Measurements from ENCODE around the gene TNC.
A peak's percentile ranks its signal among the peaks of the same experiment; 100 is the strongest.

The TNC gene

DNA sequence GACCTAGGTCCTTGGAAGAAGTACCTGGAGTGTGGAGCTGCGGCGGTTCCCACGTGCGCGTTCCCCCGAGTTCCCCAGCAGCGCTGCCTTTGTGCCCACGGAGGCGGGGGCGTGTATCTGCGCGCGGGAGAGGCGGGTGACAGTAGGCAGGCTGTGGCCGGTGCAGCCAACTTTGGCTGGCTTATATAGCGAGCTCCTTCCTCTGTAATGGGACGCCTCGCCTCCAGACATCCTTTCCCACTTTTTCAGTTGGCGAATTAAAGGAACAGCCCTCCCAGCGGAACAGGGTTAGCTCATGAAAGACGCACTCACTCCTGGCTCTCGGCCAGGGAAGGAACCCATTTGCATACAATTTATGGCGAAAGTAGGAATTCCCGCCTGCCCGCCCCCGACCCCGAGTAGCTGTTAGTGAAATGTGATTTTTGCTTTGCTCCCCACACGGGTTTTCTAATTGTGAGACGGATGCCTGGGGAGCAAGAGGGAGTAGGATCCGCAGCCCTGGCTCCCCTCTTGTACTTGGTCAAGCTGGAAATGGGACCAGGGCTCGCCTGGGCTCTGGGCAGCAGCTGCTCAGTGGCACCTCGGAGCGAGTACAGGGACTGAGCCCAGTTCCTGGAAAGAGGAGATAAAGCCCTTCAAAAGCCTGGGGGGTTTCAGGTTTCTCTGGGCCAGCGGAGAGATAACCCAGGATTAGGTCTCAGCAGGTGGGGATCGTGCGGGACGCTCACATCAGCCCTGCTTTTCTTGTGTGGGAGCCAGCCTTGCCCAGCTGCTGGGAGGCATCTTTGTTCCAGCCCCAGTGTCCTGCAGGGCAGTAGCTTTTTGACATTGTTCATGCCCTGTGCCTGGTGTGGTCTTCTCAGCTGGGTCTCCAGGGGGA is at the start of gene TNC:
TSS of gene TNC (minus strand) at position 159 of the 880 bp plus-strand sequence. CDS start 27,139 bp downstream, outside the sequence.
- Histone ChIP-seq H3K27ac (ENCODE audit: low read length) (peak within 1 kb of the TSS; percentile 92), H3K4me1 (ENCODE audit: control insufficient read depth in 1 of 2, insufficient read depth in 2 of 2, low read length in 2 of 2) (no peaks in the 10 kb centered on the region), H3K4me3 (ENCODE audit: low read depth in 1 of 2, low read length in 2 of 2) (peak within 1 kb of the TSS; percentile 64 to 72), H3K36me3 (ENCODE audit: control insufficient read depth in 1 of 2, insufficient read depth in 2 of 2, low read length in 2 of 2) (peaks cover 10 to 11% of the 10 kb centered on the region in 2 donors), H3K9me3 (ENCODE audit: control insufficient read depth in 1 of 2, low read length in 2 of 2) (no peaks in the 10 kb centered on the region), H3K27me3 (ENCODE audit: low read depth, low read length) (peaks cover 8% of the 10 kb centered on the region)

GRCh38 chr9:115167175-115167574 is 49.2 kb upstream of the TNC start:
- H3K9me3 ChIP-seq (ENCODE audit: control insufficient read depth in 1 of 2, low read length in 2 of 2): no peaks in the 10 kb centered on the region
- H3K27me3 ChIP-seq (ENCODE audit: low read depth, low read length): no peaks in the 10 kb centered on the region
- no peaks in the 10 kb centered on the region for H3K4me1 ChIP-seq (ENCODE audit: control insufficient read depth in 1 of 2, insufficient read depth in 2 of 2, low read length in 2 of 2)
- no peak overlapping the region for H3K27ac ChIP-seq (ENCODE audit: low read length)
- H3K4me3 ChIP-seq (ENCODE audit: low read depth in 1 of 2, low read length in 2 of 2): no peak overlapping the region
- H3K36me3 ChIP-seq (ENCODE audit: control insufficient read depth in 1 of 2, insufficient read depth in 2 of 2, low read length in 2 of 2): no peaks in the 10 kb centered on the region

DNA sequence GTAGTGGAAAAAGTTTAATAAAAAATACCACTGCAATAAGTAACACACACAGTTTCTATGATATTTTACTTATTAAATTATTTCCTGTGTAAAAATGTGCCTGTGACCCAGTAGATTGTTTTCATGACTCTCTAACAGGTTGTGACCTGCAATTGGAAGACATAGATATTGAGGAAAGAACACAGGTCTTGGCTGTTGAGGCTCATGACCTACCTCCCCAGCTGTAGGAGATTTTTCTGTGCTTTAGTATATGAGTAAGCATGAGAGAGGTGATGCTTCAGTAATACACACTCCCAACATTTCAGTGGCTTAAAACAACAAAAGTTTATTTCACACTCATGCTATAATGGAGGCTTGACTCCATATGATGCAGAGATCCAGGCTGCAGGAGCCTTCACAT is 47.3 kb upstream of the TNC start:
- no peak overlapping the region for H3K27ac ChIP-seq (ENCODE audit: low read length)
- H3K4me1 ChIP-seq (ENCODE audit: control insufficient read depth in 1 of 2, insufficient read depth in 2 of 2, low read length in 2 of 2): no peaks in the 10 kb centered on the region

DNA sequence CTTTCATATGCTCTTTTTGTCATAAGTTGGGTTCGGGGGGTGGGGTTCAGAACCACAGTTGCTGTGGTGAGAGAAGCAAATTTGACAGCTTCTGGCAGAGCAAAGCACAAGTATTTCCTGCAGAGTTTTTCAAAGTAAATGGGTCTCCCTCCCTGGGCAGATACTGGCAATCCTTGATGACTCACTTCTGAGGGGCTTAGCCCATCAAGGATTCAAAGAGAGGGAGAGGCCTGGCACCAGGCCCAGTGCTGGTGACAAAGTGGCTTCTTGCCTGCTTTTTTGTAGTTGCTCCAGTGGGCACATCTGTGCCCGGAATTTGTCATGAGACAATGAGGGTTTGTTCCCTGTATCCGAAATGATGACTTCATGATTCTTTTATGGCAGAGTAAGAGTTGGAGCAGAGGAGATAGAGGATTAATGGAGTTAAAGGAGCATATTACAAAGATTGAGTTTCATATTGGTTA is 46.6 kb upstream of the TNC start:
- Histone ChIP-seq H3K27me3 (ENCODE audit: low read depth, low read length) (no peaks in the 10 kb centered on the region), H3K4me1 (ENCODE audit: control insufficient read depth in 1 of 2, insufficient read depth in 2 of 2, low read length in 2 of 2) (no peaks in the 10 kb centered on the region), H3K4me3 (ENCODE audit: low read depth in 1 of 2, low read length in 2 of 2) (no peak overlapping the region), H3K9me3 (ENCODE audit: control insufficient read depth in 1 of 2, low read length in 2 of 2) (no peaks in the 10 kb centered on the region), H3K36me3 (ENCODE audit: control insufficient read depth in 1 of 2, insufficient read depth in 2 of 2, low read length in 2 of 2) (no peaks in the 10 kb centered on the region), H3K27ac (ENCODE audit: low read length) (no peak overlapping the region)

More for the DNA sequence above, 47.3 kb upstream of the TNC start:
- Histone ChIP-seq H3K27me3 (ENCODE audit: low read depth, low read length) (no peaks in the 10 kb centered on the region), H3K9me3 (ENCODE audit: control insufficient read depth in 1 of 2, low read length in 2 of 2) (no peaks in the 10 kb centered on the region), H3K4me3 (ENCODE audit: low read depth in 1 of 2, low read length in 2 of 2) (no peak overlapping the region), H3K36me3 (ENCODE audit: control insufficient read depth in 1 of 2, insufficient read depth in 2 of 2, low read length in 2 of 2) (no peaks in the 10 kb centered on the region)

GRCh38 chr9:115162946-115163345 is 45.0 kb upstream of the TNC start:
- no peaks in the 10 kb centered on the region for H3K27me3 ChIP-seq (ENCODE audit: low read depth, low read length)
- no peak overlapping the region for H3K4me3 ChIP-seq (ENCODE audit: low read depth in 1 of 2, low read length in 2 of 2)
- no peaks in the 10 kb centered on the region for H3K9me3 ChIP-seq (ENCODE audit: control insufficient read depth in 1 of 2, low read length in 2 of 2)
- H3K36me3 ChIP-seq (ENCODE audit: control insufficient read depth in 1 of 2, insufficient read depth in 2 of 2, low read length in 2 of 2): no peaks in the 10 kb centered on the region
- H3K4me1 ChIP-seq (ENCODE audit: control insufficient read depth in 1 of 2, insufficient read depth in 2 of 2, low read length in 2 of 2): no peaks in the 10 kb centered on the region
- no peak overlapping the region for H3K27ac ChIP-seq (ENCODE audit: low read length)

DNA sequence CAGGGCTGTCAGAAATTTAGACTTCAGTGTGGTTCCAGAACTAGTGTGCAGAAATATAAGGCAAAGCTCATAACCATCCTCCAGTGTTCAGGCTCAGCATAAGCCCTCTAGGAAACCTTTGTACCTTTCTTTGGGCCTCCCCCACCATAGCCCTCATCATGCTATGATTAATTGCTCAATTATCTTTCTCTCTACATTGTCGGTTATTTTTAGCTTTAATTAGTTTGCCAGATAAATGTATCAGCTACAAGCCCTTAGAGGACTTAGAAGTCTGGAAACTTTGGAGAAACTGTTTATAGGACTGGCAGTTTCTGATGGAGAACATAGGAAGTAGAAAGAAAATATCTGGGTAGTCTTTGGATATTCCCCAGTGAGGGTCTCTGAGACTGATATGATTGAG is 43.5 kb upstream of the TNC start:
- H3K9me3 ChIP-seq (ENCODE audit: control insufficient read depth in 1 of 2, low read length in 2 of 2): no peaks in the 10 kb centered on the region
- H3K36me3 ChIP-seq (ENCODE audit: control insufficient read depth in 1 of 2, insufficient read depth in 2 of 2, low read length in 2 of 2): no peaks in the 10 kb centered on the region
- no peaks in the 10 kb centered on the region for H3K4me1 ChIP-seq (ENCODE audit: control insufficient read depth in 1 of 2, insufficient read depth in 2 of 2, low read length in 2 of 2)
- H3K27ac ChIP-seq (ENCODE audit: low read length): no peak overlapping the region
- no peaks in the 10 kb centered on the region for H3K27me3 ChIP-seq (ENCODE audit: low read depth, low read length)
- no peak overlapping the region for H3K4me3 ChIP-seq (ENCODE audit: low read depth in 1 of 2, low read length in 2 of 2)

- no peak overlapping the region for H3K27ac ChIP-seq (ENCODE audit: low read length)
- no peaks in the 10 kb centered on the region for H3K27me3 ChIP-seq (ENCODE audit: low read depth, low read length)
- no peaks in the 10 kb centered on the region for H3K4me1 ChIP-seq (ENCODE audit: control insufficient read depth in 1 of 2, insufficient read depth in 2 of 2, low read length in 2 of 2)
Observed at GRCh38 chr9:115158661-115159481, 40.9 kb upstream of the TNC start.

GRCh38 chr9:115157245-115157674 is 39.3 kb upstream of the TNC start:
- Histone ChIP-seq H3K36me3 (ENCODE audit: control insufficient read depth in 1 of 2, insufficient read depth in 2 of 2, low read length in 2 of 2) (no peaks in the 10 kb centered on the region), H3K27ac (ENCODE audit: low read length) (no peak overlapping the region), H3K27me3 (ENCODE audit: low read depth, low read length) (no peaks in the 10 kb centered on the region), H3K4me1 (ENCODE audit: control insufficient read depth in 1 of 2, insufficient read depth in 2 of 2, low read length in 2 of 2) (no peaks in the 10 kb centered on the region), H3K9me3 (ENCODE audit: control insufficient read depth in 1 of 2, low read length in 2 of 2) (no peaks in the 10 kb centered on the region), H3K4me3 (ENCODE audit: low read depth in 1 of 2, low read length in 2 of 2) (no peak overlapping the region)

More at GRCh38 chr9:115158661-115159481, 40.9 kb upstream of the TNC start:
- H3K36me3 ChIP-seq (ENCODE audit: control insufficient read depth in 1 of 2, insufficient read depth in 2 of 2, low read length in 2 of 2): no peaks in the 10 kb centered on the region
- no peaks in the 10 kb centered on the region for H3K9me3 ChIP-seq (ENCODE audit: control insufficient read depth in 1 of 2, low read length in 2 of 2)
- no peak overlapping the region for H3K4me3 ChIP-seq (ENCODE audit: low read depth in 1 of 2, low read length in 2 of 2)

DNA sequence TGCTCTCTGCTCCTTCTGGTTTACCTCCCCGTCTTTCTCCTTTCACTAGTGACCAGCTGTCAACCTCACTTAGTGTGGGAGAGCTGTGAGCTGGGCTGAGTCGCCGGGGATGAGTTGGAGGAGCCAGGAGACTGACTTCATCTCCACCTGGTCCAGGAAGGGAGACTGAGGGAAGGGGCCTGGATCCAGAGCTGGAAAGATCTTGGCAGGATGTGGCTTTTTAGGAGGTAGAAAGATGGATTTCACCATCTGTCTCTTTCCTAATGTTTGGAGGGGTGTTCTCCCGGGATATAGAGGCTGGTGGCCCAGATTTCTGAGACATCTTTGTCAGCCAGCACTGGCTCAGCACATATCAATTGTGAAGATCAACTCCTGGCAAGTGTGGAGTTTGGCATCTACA is 37.1 kb upstream of the TNC start:
- no peak overlapping the region for H3K4me3 ChIP-seq (ENCODE audit: low read depth in 1 of 2, low read length in 2 of 2)
- no peak overlapping the region for H3K27ac ChIP-seq (ENCODE audit: low read length)
- no peaks in the 10 kb centered on the region for H3K9me3 ChIP-seq (ENCODE audit: control insufficient read depth in 1 of 2, low read length in 2 of 2)
- no peaks in the 10 kb centered on the region for H3K27me3 ChIP-seq (ENCODE audit: low read depth, low read length)
- no peaks in the 10 kb centered on the region for H3K4me1 ChIP-seq (ENCODE audit: control insufficient read depth in 1 of 2, insufficient read depth in 2 of 2, low read length in 2 of 2)
- H3K36me3 ChIP-seq (ENCODE audit: control insufficient read depth in 1 of 2, insufficient read depth in 2 of 2, low read length in 2 of 2): no peaks in the 10 kb centered on the region

GRCh38 chr9:115154617-115155016 is 36.7 kb upstream of the TNC start:
- Histone ChIP-seq H3K27me3 (ENCODE audit: low read depth, low read length) (no peaks in the 10 kb centered on the region), H3K9me3 (ENCODE audit: control insufficient read depth in 1 of 2, low read length in 2 of 2) (no peaks in the 10 kb centered on the region), H3K4me3 (ENCODE audit: low read depth in 1 of 2, low read length in 2 of 2) (no peak overlapping the region), H3K27ac (ENCODE audit: low read length) (no peak overlapping the region), H3K36me3 (ENCODE audit: control insufficient read depth in 1 of 2, insufficient read depth in 2 of 2, low read length in 2 of 2) (no peaks in the 10 kb centered on the region), H3K4me1 (ENCODE audit: control insufficient read depth in 1 of 2, insufficient read depth in 2 of 2, low read length in 2 of 2) (no peaks in the 10 kb centered on the region)

- no peaks in the 10 kb centered on the region for H3K27me3 ChIP-seq (ENCODE audit: low read depth, low read length)
- no peak overlapping the region for H3K27ac ChIP-seq (ENCODE audit: low read length)
- H3K4me3 ChIP-seq (ENCODE audit: low read depth in 1 of 2, low read length in 2 of 2): no peak overlapping the region
- H3K4me1 ChIP-seq (ENCODE audit: control insufficient read depth in 1 of 2, insufficient read depth in 2 of 2, low read length in 2 of 2): no peaks in the 10 kb centered on the region
- no peaks in the 10 kb centered on the region for H3K9me3 ChIP-seq (ENCODE audit: control insufficient read depth in 1 of 2, low read length in 2 of 2)
- H3K36me3 ChIP-seq (ENCODE audit: control insufficient read depth in 1 of 2, insufficient read depth in 2 of 2, low read length in 2 of 2): no peaks in the 10 kb centered on the region
Observed at GRCh38 chr9:115152281-115152820, 34.4 kb upstream of the TNC start.
